ENCODE data around the gene PRORP. TPM values are rescaled to one million over a fixed set of nuclear protein-coding genes. Genes with fewer than 3 reads are reported as not detected.
A peak's percentile ranks its signal among the peaks of the same experiment; 100 is the strongest.

PRORP gene
- total and polyA plus RNA-seq, 2 of the 13 experiments (the other 11 are each of a cell fraction or from before 2014, with no cell fraction given), result 48.9 to 88.7 TPM

- no peak for TF ChIP-seq ATF4 (CRISPR knock-in tag; IDR thresholded peaks at IDR 0.05)
- TF ChIP-seq ZSCAN22 (CRISPR knock-in tag; IDR thresholded peaks at IDR 0.05), result no peak
- no peak for TF ChIP-seq PLRG1 (conservative IDR thresholded peaks at IDR 0.05)
- no peak for TF ChIP-seq ZNF30 (CRISPR knock-in tag; IDR thresholded peaks at IDR 0.05)
- TF ChIP-seq ZNF644 (CRISPR knock-in tag; IDR thresholded peaks at IDR 0.05; ENCODE audit: low read depth), result peak; percentile 91
- TF ChIP-seq ZNF326 (CRISPR knock-in tag; IDR thresholded peaks at IDR 0.05; ENCODE audit: borderline replicate concordance), result no peak
- no peak for TF ChIP-seq TCF7L2 (IDR thresholded peaks at IDR 0.05; ENCODE audit: low read depth, low read length)
- TF ChIP-seq, protein P1, sequence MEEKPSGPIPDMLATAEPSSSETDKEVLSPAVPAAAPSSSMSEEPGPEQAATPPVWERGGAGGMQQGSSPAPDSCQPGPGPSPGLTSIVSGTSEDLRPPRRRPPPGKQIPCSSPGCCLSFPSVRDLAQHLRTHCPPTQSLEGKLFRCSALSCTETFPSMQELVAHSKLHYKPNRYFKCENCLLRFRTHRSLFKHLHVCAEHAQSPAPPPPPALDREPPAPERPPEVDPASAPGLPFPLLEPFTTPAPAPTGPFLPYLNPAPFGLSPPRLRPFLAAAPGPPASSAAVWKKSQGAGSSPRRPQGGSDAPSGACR (CRISPR knock-in tag; IDR thresholded peaks at IDR 0.05), result peak; percentile 70; the same call in 1 of the 2 replicates
- 0 out of 2 replicates have a peak, but pooled peaks have one; percentile 40 for TF ChIP-seq MEIS2 (CRISPR knock-in tag; IDR thresholded peaks at IDR 0.05)
- TF ChIP-seq, protein P2, sequence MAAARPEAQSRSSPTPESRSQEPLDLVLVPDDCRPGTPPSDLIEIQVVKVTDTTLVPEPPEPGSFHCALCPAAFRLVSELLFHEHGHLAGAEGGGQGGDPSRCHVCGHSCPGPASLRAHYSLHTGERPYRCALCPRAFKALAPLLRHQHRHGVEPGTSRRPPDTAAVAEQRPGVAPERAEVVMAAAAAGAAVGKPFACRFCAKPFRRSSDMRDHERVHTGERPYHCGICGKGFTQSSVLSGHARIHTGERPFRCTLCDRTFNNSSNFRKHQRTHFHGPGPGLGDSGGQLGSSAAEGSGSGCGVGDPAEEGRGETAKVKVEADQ (CRISPR knock-in tag; IDR thresholded peaks at IDR 0.05; ENCODE audit: borderline replicate concordance), result no peak
- no peak for TF ChIP-seq MTA1 (CRISPR knock-in tag; IDR thresholded peaks at IDR 0.05; ENCODE audit: borderline replicate concordance)
- no peak for TF ChIP-seq ZNF329 (CRISPR knock-in tag; IDR thresholded peaks at IDR 0.05; ENCODE audit: low read depth)
- peak; percentile 69; the same call in 1 of the 2 replicates for TF ChIP-seq ZNF557 (CRISPR knock-in tag; IDR thresholded peaks at IDR 0.05)
- no peak for TF ChIP-seq ZNF333 (CRISPR knock-in tag; IDR thresholded peaks at IDR 0.05; ENCODE audit: borderline replicate concordance)
- TF ChIP-seq, protein P3, sequence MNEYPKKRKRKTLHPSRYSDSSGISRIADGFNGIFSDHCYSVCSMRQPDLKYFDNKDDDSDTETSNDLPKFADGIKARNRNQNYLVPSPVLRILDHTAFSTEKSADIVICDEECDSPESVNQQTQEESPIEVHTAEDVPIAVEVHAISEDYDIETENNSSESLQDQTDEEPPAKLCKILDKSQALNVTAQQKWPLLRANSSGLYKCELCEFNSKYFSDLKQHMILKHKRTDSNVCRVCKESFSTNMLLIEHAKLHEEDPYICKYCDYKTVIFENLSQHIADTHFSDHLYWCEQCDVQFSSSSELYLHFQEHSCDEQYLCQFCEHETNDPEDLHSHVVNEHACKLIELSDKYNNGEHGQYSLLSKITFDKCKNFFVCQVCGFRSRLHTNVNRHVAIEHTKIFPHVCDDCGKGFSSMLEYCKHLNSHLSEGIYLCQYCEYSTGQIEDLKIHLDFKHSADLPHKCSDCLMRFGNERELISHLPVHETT (CRISPR knock-in tag; conservative IDR thresholded peaks at IDR 0.05), result no peak
- TF ChIP-seq IKZF4 (CRISPR knock-in tag; IDR thresholded peaks at IDR 0.05; ENCODE audit: borderline replicate concordance, low read depth, not compliant biosample characterization), result no peak
- TF ChIP-seq ZSCAN21 (CRISPR knock-in tag; IDR thresholded peaks at IDR 0.05; ENCODE audit: borderline replicate concordance), result no peak
- TF ChIP-seq ZNF34 (CRISPR knock-in tag; IDR thresholded peaks at IDR 0.05; ENCODE audit: borderline replicate concordance), result no peak
- no peak for TF ChIP-seq ZBTB3 (CRISPR knock-in tag; IDR thresholded peaks at IDR 0.05; ENCODE audit: borderline replicate concordance, low read depth)
- no peak for TF ChIP-seq U2AF2 (IDR thresholded peaks at IDR 0.05; ENCODE audit: low read depth, low read length)
- no peak for TF ChIP-seq LBX2 (CRISPR knock-in tag; IDR thresholded peaks at IDR 0.05; ENCODE audit: borderline replicate concordance)
- TF ChIP-seq ZNF468 (CRISPR knock-in tag; IDR thresholded peaks at IDR 0.05), result no peak
- TF ChIP-seq ZBTB1 (CRISPR knock-in tag; IDR thresholded peaks at IDR 0.05; ENCODE audit: borderline replicate concordance), result no peak
- no peak for TF ChIP-seq NCOA5 (CRISPR knock-in tag; IDR thresholded peaks at IDR 0.05)
- TF ChIP-seq ZNF550 (CRISPR knock-in tag; IDR thresholded peaks at IDR 0.05; ENCODE audit: borderline replicate concordance), result no peak
- no peak for TF ChIP-seq RBAK (CRISPR knock-in tag; IDR thresholded peaks at IDR 0.05)
- TF ChIP-seq WIZ (CRISPR knock-in tag; IDR thresholded peaks at IDR 0.05), result 0 out of 2 replicates have a peak, but pooled peaks have one; percentile 49
- TF ChIP-seq KDM4B (CRISPR knock-in tag; IDR thresholded peaks at IDR 0.05), result no peak
Measured at GRCh38 chr14:35078082-35078481, 44.3 kb upstream of the PRORP start (continued).

Data from HepG2 (cell line).